Measurements from ENCODE around the gene FCHSD2.

DNA sequence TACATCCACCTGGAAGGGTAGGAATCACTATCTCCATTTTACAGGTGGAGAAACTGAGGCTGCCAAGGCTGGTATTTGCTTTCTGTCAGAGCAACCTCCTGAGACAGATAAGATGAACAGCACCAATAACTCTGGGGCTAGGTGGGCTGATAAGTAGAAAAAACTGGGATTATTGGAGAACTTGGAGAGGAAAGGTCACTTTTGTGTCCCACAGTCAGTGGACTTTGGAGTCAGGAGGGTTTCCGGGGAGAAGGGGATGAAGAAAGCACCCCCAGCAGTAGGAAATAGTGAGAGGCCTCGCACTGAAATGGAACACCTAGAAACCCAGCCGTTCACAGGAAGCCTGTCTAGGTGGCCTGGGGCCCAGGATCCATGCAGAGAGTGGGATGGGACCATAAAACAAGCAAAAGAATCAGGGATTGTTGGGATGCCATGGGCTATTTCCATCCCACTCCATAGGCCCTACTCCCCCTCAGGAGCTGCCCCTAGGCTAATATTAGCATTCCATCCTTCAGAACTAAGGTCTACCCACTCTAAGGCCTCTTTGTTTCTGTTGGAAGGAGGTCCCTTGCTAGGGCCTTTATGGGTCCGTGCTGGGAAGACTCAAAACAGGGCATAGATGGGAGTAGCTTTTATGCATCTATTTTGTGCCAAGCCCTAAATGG, 31.0 kb upstream of the FCHSD2 start:
- TF ChIP-seq EZH2 (IDR thresholded peaks at IDR 0.05; ENCODE audit: low read length, missing control alignments), result no peak
- no peak for TF ChIP-seq CTCF (conservative IDR thresholded peaks at IDR 0.05 in 1 of 2, IDR thresholded peaks at IDR 0.05 in 1 of 2; ENCODE audit: low read depth in 1 of 2, low read length in 2 of 2)
